Ureter (tissue), 1 donor: ENCODE results near the gene RRP9. TPM values are rescaled to one million over a fixed set of nuclear protein-coding genes. Genes with fewer than 3 reads are reported as not detected.

Experiments
- DNase-seq: peaks from one replicate; pipeline ENCODE4 v3.0.0-alpha.2; 2020; ENCODE audit warnings: low spot score
- total RNA-seq: library from RNA; stranded (reverse); gene quantifications from one replicate; pipeline ENCODE4 v1.2.4, GENCODE V29; 2023
- donor health status: DM: yes; HTN: yes; CAD: no.

The RRP9 gene
- total RNA-seq, 1 donor from 2014 or later = 28.2 TPM

GRCh38 chr3:51955893-51956770 is 14.4 kb upstream of the RRP9 start:
- peak; percentile 78 for DNase-seq

DNA sequence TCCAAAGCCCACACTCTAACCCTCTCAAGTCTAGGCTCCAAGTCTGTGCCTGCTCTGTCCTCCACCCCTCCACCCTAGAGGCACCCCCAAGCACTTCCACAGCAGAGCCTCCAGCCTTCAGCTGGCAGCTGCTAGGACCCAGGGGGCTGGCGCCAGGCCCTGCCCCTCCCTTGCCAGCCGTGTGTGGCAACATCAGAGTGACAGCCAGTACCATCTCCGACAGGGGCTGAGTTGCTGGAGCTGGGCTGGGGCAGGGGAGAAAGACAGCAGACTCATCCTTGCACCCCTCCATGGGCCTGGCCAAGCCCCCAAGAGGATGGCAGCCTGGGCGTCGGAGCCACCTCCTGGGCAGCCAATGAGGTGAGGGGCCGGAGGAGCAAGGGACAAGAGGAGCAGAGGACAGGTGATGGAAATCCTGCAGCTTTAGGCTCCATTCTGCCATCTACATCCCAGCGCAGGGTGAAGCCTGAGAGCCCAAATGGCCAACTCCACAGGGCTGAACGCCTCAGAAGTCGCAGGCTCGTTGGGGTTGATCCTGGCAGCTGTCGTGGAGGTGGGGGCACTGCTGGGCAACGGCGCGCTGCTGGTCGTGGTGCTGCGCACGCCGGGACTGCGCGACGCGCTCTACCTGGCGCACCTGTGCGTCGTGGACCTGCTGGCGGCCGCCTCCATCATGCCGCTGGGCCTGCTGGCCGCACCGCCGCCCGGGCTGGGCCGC is 13.6 kb upstream of the RRP9 start, which contains the start of gene GPR62:
TSS of gene GPR62 (plus strand) at position 207 of the 718 bp plus-strand sequence. CDS start at position 479, 272 bp downstream.
- no peak for DNase-seq

- DNase-seq = no peak
Measured at GRCh38 chr3:51954713-51955112, 13.0 kb upstream of the RRP9 start.

DNA sequence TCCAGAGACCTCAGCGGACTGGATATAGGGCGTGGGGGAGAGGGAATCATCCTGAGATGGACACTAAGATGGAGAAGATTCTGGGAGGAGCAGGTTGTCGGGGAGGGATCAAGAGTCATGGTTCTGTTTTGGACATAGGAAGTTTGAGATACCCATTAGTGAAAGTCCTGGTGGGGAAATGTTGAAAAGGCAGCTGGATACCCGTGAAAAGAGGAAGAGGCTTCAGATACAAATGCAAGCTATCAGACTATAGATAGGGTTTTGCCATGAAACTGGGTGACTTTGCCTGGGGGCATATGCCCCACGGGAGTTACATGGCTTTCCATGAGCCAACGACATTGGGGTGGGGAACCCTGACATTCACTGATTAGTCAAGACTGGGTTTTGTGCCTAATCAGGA is 12.4 kb upstream of the RRP9 start:
- DNase-seq = no peak

DNA sequence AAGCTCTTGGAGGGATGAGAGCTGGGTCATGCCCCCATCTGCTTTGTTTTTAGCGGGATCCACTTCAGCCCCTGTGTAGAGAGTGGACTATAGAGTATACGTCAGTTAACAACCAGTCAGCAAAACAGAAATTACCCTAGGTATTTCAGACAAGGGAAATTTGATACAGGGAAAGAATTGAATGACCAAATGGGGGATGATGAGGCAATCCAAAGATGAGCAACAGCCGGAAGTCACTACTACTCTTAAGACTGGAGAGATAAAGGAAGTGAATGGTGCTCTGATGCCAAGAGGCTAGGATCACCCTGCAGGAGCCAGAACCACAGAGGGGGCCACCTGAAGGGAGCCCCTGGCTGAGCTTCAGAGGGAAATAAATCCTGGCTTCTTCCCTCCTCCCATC is 11.7 kb upstream of the RRP9 start:
- DNase-seq = no peak

DNA sequence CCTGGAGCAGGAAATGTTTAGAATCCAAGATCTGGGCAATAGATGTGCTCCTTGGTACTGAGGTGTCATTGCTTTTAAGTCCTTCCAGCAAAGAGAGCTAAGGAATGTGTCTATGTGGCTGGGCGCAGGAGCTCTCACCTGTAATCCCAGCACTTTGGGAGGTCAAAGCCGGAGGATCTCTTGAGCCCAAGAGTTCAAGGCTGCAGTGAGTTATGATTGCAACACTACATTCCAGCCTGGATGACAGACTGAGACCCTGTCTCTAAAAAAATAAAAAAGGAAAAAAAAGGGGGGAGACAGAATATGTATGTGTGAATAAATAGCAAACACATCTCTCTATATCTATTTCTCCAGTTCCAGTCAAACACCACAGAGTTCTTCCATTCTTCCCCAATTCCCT is 9.2 kb upstream of the RRP9 start:
- DNase-seq = no peak

GRCh38 chr3:51949121-51949520 is 7.4 kb upstream of the RRP9 start:
- no peak for DNase-seq

- no peak for DNase-seq
Measured at GRCh38 chr3:51948016-51948580, 6.4 kb upstream of the RRP9 start.

- no peak for DNase-seq
Measured at GRCh38 chr3:51947215-51947900, 5.7 kb upstream of the RRP9 start.

DNA sequence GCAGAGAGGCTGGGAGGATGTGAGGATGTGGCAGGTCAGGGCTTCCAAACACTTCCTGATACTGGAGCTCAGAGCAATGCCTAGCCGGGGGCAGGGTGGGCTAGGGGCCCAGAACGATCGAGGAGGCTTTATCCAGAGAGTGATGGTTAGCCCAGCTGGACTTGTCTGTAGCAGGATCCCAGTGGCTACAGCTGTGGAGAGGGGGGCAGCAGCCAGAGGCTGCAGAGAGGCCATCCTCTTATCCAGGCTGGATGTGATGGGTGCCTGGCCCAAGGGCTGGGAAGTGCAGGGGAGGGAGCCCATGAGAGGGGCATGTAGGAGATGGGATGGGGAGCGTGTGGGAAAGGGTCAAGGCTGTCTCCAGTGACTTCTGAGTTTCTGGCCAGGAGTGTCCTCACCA is 5.1 kb upstream of the RRP9 start:
- no peak for DNase-seq

GRCh38 chr3:51945926-51946705 is 4.4 kb upstream of the RRP9 start:
- DNase-seq = no peak

DNA sequence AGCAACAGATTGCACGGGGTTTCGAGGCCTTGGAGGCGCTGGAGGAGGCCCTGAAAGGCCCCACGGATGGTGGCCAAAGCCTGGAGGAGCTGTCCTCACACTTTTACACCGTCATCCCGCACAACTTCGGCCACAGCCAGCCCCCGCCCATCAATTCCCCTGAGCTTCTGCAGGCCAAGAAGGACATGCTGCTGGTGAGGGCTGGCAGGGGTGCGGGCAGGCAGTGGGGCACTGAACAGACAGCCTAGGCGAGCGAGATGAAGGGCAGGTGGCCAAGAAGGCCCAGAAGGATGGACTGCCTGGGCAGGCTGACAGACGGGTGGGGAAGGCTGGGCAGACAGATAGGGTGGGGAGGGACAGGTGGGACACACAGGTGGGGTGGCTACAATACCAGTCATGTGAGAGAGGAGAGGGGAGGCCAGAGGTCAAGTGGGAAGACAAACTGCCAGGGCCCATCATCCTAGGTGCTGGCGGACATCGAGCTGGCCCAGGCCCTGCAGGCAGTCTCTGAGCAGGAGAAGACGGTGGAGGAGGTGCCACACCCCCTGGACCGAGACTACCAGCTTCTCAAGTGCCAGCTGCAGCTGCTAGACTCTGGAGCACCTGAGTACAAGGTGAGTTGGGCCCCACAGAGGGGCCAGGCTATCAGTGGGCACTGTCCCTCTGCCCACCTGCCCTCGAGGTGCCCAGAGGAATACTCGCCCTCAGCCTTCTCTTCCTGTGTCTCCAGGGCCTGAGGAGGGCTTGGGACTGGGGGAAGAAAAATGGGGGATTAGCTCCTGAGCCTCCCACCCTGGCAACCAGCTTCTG is 3.5 kb upstream of the RRP9 start:
- no peak for DNase-seq

GRCh38 chr3:51944451-51945021 is 2.8 kb upstream of the RRP9 start:
- DNase-seq = no peak

DNA sequence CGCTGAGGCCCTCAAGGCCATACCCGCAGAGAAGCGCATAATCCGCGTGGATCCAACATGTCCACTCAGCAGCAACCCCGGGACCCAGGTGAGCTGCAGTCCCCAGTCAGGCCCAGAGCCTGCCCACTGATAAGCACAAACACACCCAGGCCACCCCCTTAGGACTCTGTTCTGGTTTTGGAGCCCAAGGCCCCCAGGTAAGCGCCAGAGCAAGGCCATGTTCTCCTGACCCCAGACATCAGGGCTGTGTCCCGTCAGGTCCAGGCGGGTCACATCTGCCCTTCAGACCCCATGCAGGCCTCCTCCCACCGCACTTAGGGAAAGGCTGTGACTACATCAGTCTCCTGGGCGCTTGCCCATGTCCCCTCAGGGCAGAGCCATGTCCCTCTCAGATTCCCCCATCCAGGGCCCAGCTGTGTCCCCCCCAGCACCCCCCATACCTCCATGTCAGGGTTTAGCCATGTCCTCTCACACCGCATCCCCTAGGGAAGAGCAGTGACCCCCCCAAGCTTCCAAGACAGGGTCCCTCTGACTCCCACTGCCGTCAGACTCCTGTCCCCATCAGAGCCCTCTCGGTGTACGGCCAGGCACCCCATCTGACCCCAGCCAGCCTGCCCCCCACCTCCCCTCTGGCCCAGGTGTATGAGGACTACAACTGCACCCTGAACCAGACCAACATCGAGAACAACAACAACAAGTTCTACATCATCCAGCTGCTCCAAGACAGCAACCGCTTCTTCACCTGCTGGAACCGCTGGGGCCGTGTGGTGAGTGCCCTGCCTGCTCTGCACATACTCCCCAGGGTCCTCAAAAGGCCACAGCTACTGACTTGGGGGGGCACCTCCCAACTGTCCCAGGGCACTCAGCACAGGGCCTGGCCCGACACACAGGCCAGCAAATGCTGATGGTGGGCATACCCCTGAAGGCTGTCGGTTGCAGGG is 2.0 kb upstream of the RRP9 start:
- peak; percentile 43 for DNase-seq

- peak; percentile 75 for DNase-seq
Measured at GRCh38 chr3:51942603-51943450, 1.1 kb upstream of the RRP9 start.

DNA sequence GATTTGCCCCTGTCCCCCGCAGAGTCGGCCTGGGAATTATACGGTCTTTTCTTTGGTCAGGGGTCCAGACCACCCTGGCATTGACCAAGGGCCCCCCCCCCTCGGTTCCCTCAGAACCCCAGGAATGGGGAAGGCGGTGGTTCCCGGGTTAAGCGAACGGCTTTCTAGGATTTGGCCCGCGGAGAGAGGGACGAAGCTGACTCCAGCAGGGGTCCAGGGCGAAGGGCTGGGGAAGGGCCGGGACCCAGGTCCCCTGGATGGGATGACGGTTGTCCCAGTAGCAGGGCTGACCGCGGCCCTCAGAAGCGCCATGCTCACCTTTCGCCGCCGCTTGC is 274 bp downstream of the RRP9 start:
- no peak for DNase-seq

- peak; percentile 39 for DNase-seq
Measured at GRCh38 chr3:51940648-51941462, 849 bp downstream of the RRP9 start.
